Erythroblast (primary cell): ENCODE results near the gene CALML5.
A peak's percentile ranks its signal among the peaks of the same experiment; 100 is the strongest.

Source experiments
- GATA1 ChIP-seq: IDR thresholded peaks from 2 replicates; pipeline ENCODE4 v1.6.1; 2011; ENCODE audit warnings: low read depth, mild to moderate bottlenecking, control low read depth, low read length, moderate library complexity
- POLR2A ChIP-seq: IDR thresholded peaks from 2 replicates; pipeline ENCODE4 v1.6.1; 2011; ENCODE audit warnings: mild to moderate bottlenecking, low read length

DNA sequence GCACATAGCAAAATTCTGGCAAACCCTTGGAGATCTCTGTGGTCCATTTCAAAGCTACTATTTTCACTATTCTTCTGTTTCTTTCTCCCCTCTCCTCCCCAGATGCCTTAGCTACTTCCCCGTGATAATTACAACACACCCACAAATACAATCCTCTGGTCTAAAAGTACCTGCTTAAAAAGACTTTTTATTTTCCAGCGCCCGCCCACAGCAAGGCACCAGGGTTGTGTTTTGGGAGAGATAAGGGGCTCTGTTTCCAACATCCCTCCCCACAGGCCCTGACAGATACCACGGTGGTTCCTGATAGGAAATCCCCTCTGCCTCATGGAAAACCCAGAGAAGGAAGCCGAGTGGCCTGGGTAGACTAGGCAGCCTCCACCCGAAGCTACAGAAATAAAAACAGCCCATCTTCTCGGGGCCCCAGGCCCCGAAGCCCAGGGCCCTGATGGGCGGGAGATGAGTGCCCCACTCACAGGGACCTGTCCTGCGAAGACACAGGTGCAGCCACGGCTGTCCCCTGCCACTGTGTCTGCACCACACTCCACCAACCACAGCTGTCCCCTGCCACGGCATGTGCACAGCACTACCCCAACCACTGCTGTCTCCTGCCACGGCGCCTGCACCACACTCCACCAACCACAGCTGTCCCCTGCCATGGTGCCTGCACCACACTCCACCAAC lies 19.7 kb downstream of the CALML5 start:
- TF ChIP-seq POLR2A (peak; percentile 62), GATA1 (peak; percentile 57)
